HG03064 (cell line): ENCODE data around the gene BBS4.
A peak's percentile ranks its signal among the peaks of the same experiment; 100 is the strongest.

Source experiments
- ATAC-seq: cut with Tn5 transposase; IDR thresholded peaks from one replicate; pipeline ENCODE4 v1.9.1; 2021; ENCODE audit warnings: low read depth; ENCODE audit not compliant: unreplicated experiment

Gene BBS4

GRCh38 chr15:72758182-72758581, 72.2 kb downstream of the BBS4 start:
- no peak for ATAC-seq

- no peak for ATAC-seq
Measured at GRCh38 chr15:72760590-72761260, 74.7 kb downstream of the BBS4 start.

- no peak for ATAC-seq
Measured at GRCh38 chr15:72764656-72765055, 78.6 kb downstream of the BBS4 start.

GRCh38 chr15:72766025-72766424, 80.0 kb downstream of the BBS4 start:
- no peak for ATAC-seq

- ATAC-seq, result no peak
Measured at GRCh38 chr15:72766780-72767179, 80.8 kb downstream of the BBS4 start.

- ATAC-seq, result no peak
Measured at GRCh38 chr15:72770673-72771328, 84.8 kb downstream of the BBS4 start.

- ATAC-seq, result no peak
Measured at GRCh38 chr15:72771329-72771725, 85.3 kb downstream of the BBS4 start.

- no peak for ATAC-seq
Measured at GRCh38 chr15:72774696-72775383, 88.8 kb downstream of the BBS4 start.

- ATAC-seq, result no peak
Measured at GRCh38 chr15:72778796-72779195, 92.8 kb downstream of the BBS4 start.

GRCh38 chr15:72781631-72782030, 95.6 kb downstream of the BBS4 start:
- no peak for ATAC-seq

GRCh38 chr15:72782274-72783003, 96.4 kb downstream of the BBS4 start:
- no peak for ATAC-seq

GRCh38 chr15:72783004-72783639, 97.1 kb downstream of the BBS4 start:
- peak; percentile 27 for ATAC-seq

- peak; percentile 75 for ATAC-seq
Measured at GRCh38 chr15:72783640-72784455, 97.8 kb downstream of the BBS4 start, which contains the start of gene ADPGK. ADPGK (minus strand) TSS chr15:72783758; CDS start chr15:72783691, 67 bp downstream.

GRCh38 chr15:72784456-72784876, 98.5 kb downstream of the BBS4 start:
- no peak for ATAC-seq

GRCh38 chr15:72785432-72785831, 99.4 kb downstream of the BBS4 start:
- no peak for ATAC-seq

GRCh38 chr15:72785841-72786240, 99.8 kb downstream of the BBS4 start:
- ATAC-seq, result no peak

- ATAC-seq, result no peak
Measured at GRCh38 chr15:72786242-72786641, 100.2 kb downstream of the BBS4 start.

GRCh38 chr15:72786676-72787345, 100.8 kb downstream of the BBS4 start:
- no peak for ATAC-seq

GRCh38 chr15:72787526-72787925, 101.5 kb downstream of the BBS4 start:
- ATAC-seq, result no peak
